HEK293 (cell line): Measurements from ENCODE around the gene DCC.

Source experiments
- CTCF ChIA-PET: fragments of 350-600 bp; formaldehyde crosslinking; extraction: SDS; loops from one replicate; lab custom pipeline; 2021; ENCODE audit warnings: antibody characterized with exemption; lab: Yijun Ruan, JAX
- POLR2A ChIA-PET: fragments of 300-600 bp; formaldehyde crosslinking; extraction: SDS; loops from one replicate; lab custom pipeline; 2020; ENCODE audit warnings: antibody characterized with exemption, inconsistent platforms; lab: Yijun Ruan, JAX
- H3K27ac ChIP-seq: fragments of 200-500 bp; sonication (Bioruptor generic); 2 replicates; pipeline ENCODE4 v1.5.1; 2014; ENCODE audit warnings: low read depth, low read length, control low read depth, inconsistent platforms; ENCODE audit errors: extremely low read depth
- H3K36me3 ChIP-seq, 2 experiments: fragments of 200-500 bp in 1 of 2; sonication (Bioruptor generic) in 1 of 2; 1 replicate in 1 of 2; 2 replicates in 1 of 2; pipeline ENCODE4 v1.5.1; 2014 to 2017; ENCODE audit warnings: inconsistent platforms in 2 of 2, low read length in 2 of 2; ENCODE audit not compliant: control insufficient read depth in 2 of 2, insufficient read depth in 1 of 2
- H3K4me1 ChIP-seq: fragments of 200-500 bp; sonication (Bioruptor generic); 2 replicates; pipeline ENCODE4 v1.5.1; 2014; ENCODE audit warnings: mild to moderate bottlenecking, low read length, inconsistent platforms; ENCODE audit not compliant: control insufficient read depth, insufficient read depth
- H3K4me3 ChIP-seq: 2 replicates; pipeline ENCODE4 v1.5.1; 2011; ENCODE audit warnings: low read depth, mild to moderate bottlenecking, control low read depth, low read length, moderate library complexity
- H3K9me3 ChIP-seq: fragments of 200-500 bp; sonication (Bioruptor generic); 2 replicates; pipeline ENCODE4 v1.5.1; 2014; ENCODE audit warnings: low read depth, low read length, inconsistent platforms; ENCODE audit not compliant: control insufficient read depth, insufficient read depth
- ATF2 ChIP-seq: fragments of 450-650 bp; formaldehyde crosslinking; IDR thresholded peaks from 2 replicates; pipeline ENCODE4 v1.5.1; 2016; ENCODE audit warnings: missing biosample characterization, missing genetic modification characterization, low read depth
- BCL6B ChIP-seq: fragments of 450-650 bp; formaldehyde crosslinking; IDR thresholded peaks from 2 replicates; pipeline ENCODE4 v1.5.1; 2017; ENCODE audit warnings: missing biosample characterization, missing genetic modification characterization
- HIC1 ChIP-seq: fragments of 450-650 bp; formaldehyde crosslinking; IDR thresholded peaks from 2 replicates; pipeline ENCODE4 v1.5.1; 2016; ENCODE audit warnings: missing biosample characterization, missing genetic modification characterization
- HOXD13 ChIP-seq: sonication (generic); formaldehyde crosslinking; IDR thresholded peaks from 2 replicates; pipeline ENCODE4 v1.8.0; 2022; ENCODE audit warnings: missing genetic modification reagents, borderline replicate concordance
- KLF10 ChIP-seq: fragments of 450-650 bp; IDR thresholded peaks from 2 replicates; pipeline ENCODE4 v1.5.1; 2018; ENCODE audit warnings: missing biosample characterization, mild to moderate bottlenecking, missing genetic modification characterization
- RBAK ChIP-seq: fragments of 450-650 bp; formaldehyde crosslinking; IDR thresholded peaks from 2 replicates; pipeline ENCODE4 v1.5.1; 2016; ENCODE audit warnings: missing biosample characterization, missing genetic modification characterization
- SALL2 ChIP-seq: fragments of 450-650 bp; formaldehyde crosslinking; IDR thresholded peaks from 2 replicates; pipeline ENCODE4 v1.5.0; 2017; ENCODE audit warnings: missing biosample characterization, mild to moderate bottlenecking, missing genetic modification characterization, borderline replicate concordance
- SP3 ChIP-seq: fragments of 450-650 bp; formaldehyde crosslinking; IDR thresholded peaks from 2 replicates; pipeline ENCODE4 v1.5.1; 2016; ENCODE audit warnings: missing biosample characterization, missing genetic modification characterization
- ZFP3 ChIP-seq: fragments of 450-650 bp; formaldehyde crosslinking; IDR thresholded peaks from 2 replicates; pipeline ENCODE4 v1.5.1; 2016; ENCODE audit warnings: low read depth, missing biosample characterization, missing genetic modification characterization
- ZNF10 ChIP-seq: fragments of 450-650 bp; formaldehyde crosslinking; IDR thresholded peaks from 2 replicates; pipeline ENCODE4 v1.5.1; 2017; ENCODE audit warnings: missing biosample characterization, missing genetic modification characterization
- ZNF132 ChIP-seq: fragments of 450-650 bp; formaldehyde crosslinking; IDR thresholded peaks from 2 replicates; pipeline ENCODE4 v1.5.1; 2017; ENCODE audit warnings: missing biosample characterization, missing genetic modification characterization, borderline replicate concordance
- ZNF362 ChIP-seq: fragments of 450-650 bp; formaldehyde crosslinking; IDR thresholded peaks from 2 replicates; pipeline ENCODE4 v1.5.1; 2016; ENCODE audit warnings: missing biosample characterization, missing genetic modification characterization
- ZNF37A ChIP-seq: fragments of 450-650 bp; IDR thresholded peaks from 2 replicates; pipeline ENCODE4 v1.5.1; 2018; ENCODE audit warnings: missing biosample characterization, missing genetic modification characterization
- ZNF501 ChIP-seq: fragments of 450-650 bp; formaldehyde crosslinking; IDR thresholded peaks from 2 replicates; pipeline ENCODE4 v1.5.1; 2016; ENCODE audit warnings: missing biosample characterization, missing genetic modification characterization
- ZNF513 ChIP-seq: fragments of 450-650 bp; IDR thresholded peaks from 2 replicates; pipeline ENCODE4 v1.5.1; 2018; ENCODE audit warnings: missing biosample characterization, missing genetic modification characterization
- ZNF514 ChIP-seq: fragments of 450-650 bp; formaldehyde crosslinking; IDR thresholded peaks from 2 replicates; pipeline ENCODE4 v1.5.1; 2016; ENCODE audit warnings: missing biosample characterization, missing genetic modification characterization
- ZNF521 ChIP-seq: fragments of 450-650 bp; formaldehyde crosslinking; IDR thresholded peaks from 2 replicates; pipeline ENCODE4 v1.5.1; 2017; ENCODE audit warnings: missing biosample characterization, mild to moderate bottlenecking, missing genetic modification characterization
- ZNF561 ChIP-seq: fragments of 450-650 bp; IDR thresholded peaks from 2 replicates; pipeline ENCODE4 v1.5.1; 2018; ENCODE audit warnings: missing biosample characterization, missing genetic modification characterization, borderline replicate concordance
- ZNF621 ChIP-seq: fragments of 450-650 bp; formaldehyde crosslinking; IDR thresholded peaks from 2 replicates; pipeline ENCODE4 v1.5.1; 2017; ENCODE audit warnings: missing biosample characterization, missing genetic modification characterization
- ZNF701 ChIP-seq: fragments of 450-650 bp; formaldehyde crosslinking; IDR thresholded peaks from 2 replicates; pipeline ENCODE4 v1.5.1; 2016; ENCODE audit warnings: missing biosample characterization, missing genetic modification characterization
- ZNF768 ChIP-seq: fragments of 450-650 bp; formaldehyde crosslinking; IDR thresholded peaks from 2 replicates; pipeline ENCODE4 v1.5.1; 2018; ENCODE audit warnings: missing biosample characterization, mild to moderate bottlenecking, missing genetic modification characterization
- ZNF791 ChIP-seq: fragments of 450-650 bp; formaldehyde crosslinking; IDR thresholded peaks from 2 replicates; pipeline ENCODE4 v1.5.1; 2016; ENCODE audit warnings: missing biosample characterization, missing genetic modification characterization

DCC gene

GRCh38 chr18:52422985-52423601, 83.1 kb downstream of the DCC start:
- ChIA-PET CTCF (interaction anchor here (0.6 to 0.7 kb wide), 4 partner anchors 27 to 712 kb away, joined by 3 to 5 read pairs (median 4); no protein-coding TSS in a partner anchor), POLR2A (interaction anchor here (0.7 kb wide), 1 partner anchor 65 kb away, joined by 3 read pairs; no protein-coding TSS in a partner anchor)
- H3K36me3 ChIP-seq: no peaks in the 10 kb centered on the region
- no peak overlapping the region for H3K4me3 ChIP-seq
- no peaks in the 10 kb centered on the region for H3K4me1 ChIP-seq
- no peaks in the 10 kb centered on the region for H3K9me3 ChIP-seq
- no peak overlapping the region for H3K27ac ChIP-seq
- TF ChIP-seq HOXD13 (CRISPR knock-in tag) (no peak), ZNF362 (tag by site-specific recombination) (no peak), ZNF561 (tag by site-specific recombination) (no peak), RBAK (tag by site-specific recombination) (no peak), ZNF514 (no peak), ATF2 (tag by site-specific recombination) (no peak)

GRCh38 chr18:52426041-52426440, 86.0 kb downstream of the DCC start:
- Histone ChIP-seq H3K27ac (no peak overlapping the region), H3K9me3 (no peaks in the 10 kb centered on the region), H3K4me1 (no peaks in the 10 kb centered on the region), H3K4me3 (no peak overlapping the region), H3K36me3 (no peaks in the 10 kb centered on the region)
- TF ChIP-seq KLF10 (tag by site-specific recombination) (no peak), SALL2 (no peak), ZNF10 (tag by site-specific recombination) (no peak), ZNF132 (tag by site-specific recombination) (no peak), ZNF621 (tag by site-specific recombination) (no peak), ZNF791 (no peak), ZFP3 (tag by site-specific recombination) (no peak), ZNF513 (no peak), ZNF37A (tag by site-specific recombination) (no peak), HIC1 (tag by site-specific recombination) (no peak), ZNF521 (tag by site-specific recombination) (no peak), ZNF768 (tag by site-specific recombination) (no peak), SP3 (tag by site-specific recombination) (no peak), ZNF501 (tag by site-specific recombination) (no peak), ZNF701 (no peak), BCL6B (tag by site-specific recombination) (no peak)
- ChIA-PET CTCF (no interaction called here), POLR2A (no interaction called here)
